H54 (cell line): ENCODE data around the gene NFIA.

Experiments
- DNase-seq: peaks from one replicate; pipeline ENCODE4 v3.0.0; 2011; ENCODE audit warnings: low spot score, mixed read lengths; ENCODE audit not compliant: insufficient read length
- FAIRE-seq: peaks from 3 replicates; lab custom pipeline; 2011; peaks lifted over from hg19 to GRCh38; lab: Jason Lieb, UNC
- POLR2A ChIP-seq: IDR thresholded peaks from 2 replicates; pipeline ENCODE4 v1.6.1; 2011; ENCODE audit warnings: low read depth, mild to moderate bottlenecking, low read length

NFIA gene

GRCh38 chr1:61076728-61077675 lies 5.4 kb upstream of the NFIA start:
- DNase-seq, result no peak
- peak; percentile 45 for FAIRE-seq
- TF ChIP-seq POLR2A, result peak; percentile 40; the same call in 1 of the 2 replicates

- DNase-seq (peak; percentile 89), FAIRE-seq (peak; percentile 98)
- TF ChIP-seq POLR2A, result no peak
Observed at GRCh38 chr1:61077676-61078541, 4.5 kb upstream of the NFIA start.

DNA sequence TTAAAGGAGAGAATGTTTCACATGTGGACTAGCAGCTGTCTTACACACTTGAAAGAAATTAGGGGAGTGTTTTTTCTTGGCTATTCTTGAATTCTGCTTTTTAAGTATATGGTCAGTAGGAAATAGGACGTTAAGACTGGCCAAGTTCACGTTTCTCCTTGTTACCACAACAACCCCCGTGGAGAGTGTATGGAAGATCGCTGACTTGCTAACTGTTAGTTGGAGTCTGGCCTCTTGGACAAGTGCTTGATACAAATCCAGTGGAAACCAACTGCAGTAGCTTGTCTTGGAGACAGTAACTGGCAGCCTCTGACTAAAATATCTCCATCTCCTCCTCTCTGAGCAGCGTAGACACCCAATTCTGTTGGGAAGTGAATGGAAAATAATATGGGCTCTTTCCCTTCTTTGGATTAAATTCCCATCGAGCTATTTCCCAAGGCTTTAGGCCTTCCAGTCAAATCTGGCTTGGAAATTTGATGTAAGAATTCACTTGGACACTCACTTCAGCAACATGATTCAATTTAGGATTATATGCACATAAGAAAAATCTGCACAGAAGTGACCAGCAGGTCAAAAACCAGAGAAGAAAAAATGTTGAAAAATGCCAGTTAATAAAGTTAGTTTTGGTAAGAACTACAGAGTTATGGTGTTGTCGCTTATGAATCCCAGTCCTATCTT lies 3.6 kb upstream of the NFIA start:
- DNase-seq (no peak), FAIRE-seq (no peak)
- no peak for TF ChIP-seq POLR2A

- DNase-seq, result no peak
- TF ChIP-seq POLR2A, result no peak
- no peak for FAIRE-seq
Observed at GRCh38 chr1:61079296-61079897, 3.0 kb upstream of the NFIA start.

- FAIRE-seq (peak; percentile 89), DNase-seq (no peak)
- no peak for TF ChIP-seq POLR2A
Observed at GRCh38 chr1:61079898-61080336, 2.4 kb upstream of the NFIA start.

- DNase-seq (no peak), FAIRE-seq (no peak)
- TF ChIP-seq POLR2A, result no peak
Observed at GRCh38 chr1:61080413-61081143, 1.8 kb upstream of the NFIA start.

DNA sequence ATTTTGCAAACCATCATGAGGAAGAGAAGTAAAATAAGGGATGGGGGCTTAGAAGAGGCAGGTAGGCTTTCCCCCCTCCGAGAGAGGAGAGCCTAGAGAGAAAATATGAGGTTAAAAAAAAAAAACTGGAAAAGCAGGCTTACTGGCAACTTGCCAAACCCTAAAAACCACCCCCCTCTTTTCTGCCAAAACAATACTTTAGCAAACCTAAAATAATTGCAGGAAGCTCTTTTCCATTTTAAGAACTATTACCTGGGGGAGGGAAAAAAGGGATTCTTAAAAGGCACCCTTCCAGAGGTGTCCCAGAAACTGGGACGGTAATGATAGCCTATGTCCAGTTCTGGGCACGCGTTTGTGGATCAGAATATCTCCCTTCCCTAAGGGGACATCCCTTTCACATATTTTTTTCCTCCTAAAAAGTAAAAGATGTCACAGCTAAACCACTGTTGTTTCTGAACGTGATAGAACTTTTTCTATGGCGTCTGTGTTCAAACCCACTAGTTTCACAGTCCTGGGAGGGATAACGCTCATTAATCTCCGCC lies 1.1 kb upstream of the NFIA start:
- DNase-seq, result no peak
- FAIRE-seq, result no peak

DNA sequence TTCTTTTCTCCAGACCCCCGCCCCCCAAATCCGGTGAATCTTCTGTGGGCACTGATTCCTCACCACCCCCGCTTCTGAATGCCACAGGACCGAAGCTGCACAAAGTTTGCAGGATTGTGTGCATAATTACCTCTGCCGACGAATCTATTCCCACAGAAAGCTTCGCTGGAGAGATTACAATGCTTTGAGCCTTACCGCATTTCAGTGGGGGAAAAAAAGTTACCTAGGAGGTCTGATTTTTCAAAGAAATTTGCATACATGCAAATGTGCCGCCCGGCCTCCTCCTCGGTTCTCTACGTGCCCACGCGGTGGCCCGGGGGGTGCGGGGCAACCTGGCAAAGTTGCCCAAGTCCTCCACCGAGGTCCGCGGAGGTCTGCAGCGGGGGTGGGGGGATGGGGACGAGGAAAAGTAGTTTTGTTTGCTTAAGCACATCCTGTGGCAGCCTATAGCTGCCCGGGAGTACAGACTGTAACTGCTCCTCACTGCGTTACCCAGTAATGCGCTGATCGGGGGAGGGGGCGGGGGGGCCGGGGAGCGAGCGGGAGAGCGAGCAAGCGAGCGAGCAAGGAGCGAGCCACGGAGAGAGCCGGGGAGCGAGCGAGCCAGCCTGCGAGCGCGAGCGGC lies 563 bp upstream of the NFIA start:
- DNase-seq, result no peak
- peak; percentile 60 for FAIRE-seq
- TF ChIP-seq POLR2A, result no peak

More for the DNA sequence above, 1.1 kb upstream of the NFIA start:
- TF ChIP-seq POLR2A, result no peak

DNA sequence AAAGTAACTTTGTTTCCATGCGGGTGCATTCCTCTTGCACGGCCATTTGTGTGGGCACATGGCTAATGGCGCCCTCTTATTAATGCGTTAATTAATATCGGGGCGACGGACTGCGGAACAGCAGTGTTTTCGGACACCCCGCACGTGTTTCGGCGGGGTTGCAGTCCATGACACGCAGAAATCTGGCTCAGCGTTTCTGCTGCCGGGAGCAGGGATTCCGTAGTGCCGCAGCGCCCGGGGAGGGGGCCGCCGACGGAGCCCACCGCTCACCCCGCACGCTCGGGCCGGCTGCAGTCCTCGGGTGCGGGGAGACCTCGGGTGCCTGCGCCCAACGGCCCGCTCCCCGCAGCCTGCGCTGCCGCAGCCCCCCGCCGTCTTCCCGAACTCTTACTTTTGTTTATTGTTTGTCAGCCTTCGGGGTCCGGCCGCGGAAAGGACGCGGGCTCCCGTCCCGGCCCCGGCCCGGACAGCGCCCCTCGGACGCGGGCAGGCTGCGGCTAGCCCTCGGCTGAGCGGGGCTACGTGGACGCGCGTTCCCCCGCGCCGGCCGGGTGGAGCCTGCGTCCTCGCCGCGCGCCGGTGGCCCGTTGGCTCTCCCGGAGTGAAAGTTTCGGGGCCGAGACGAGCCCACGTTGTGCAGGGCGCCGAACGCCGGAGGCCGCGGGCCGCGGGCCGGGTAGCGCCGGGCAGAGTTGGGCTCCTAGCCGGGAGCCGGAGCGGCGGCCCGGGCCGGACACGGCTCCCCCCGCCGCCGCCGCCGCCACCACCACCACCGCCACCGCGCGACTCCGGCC lies 849 bp downstream of the NFIA start:
- no peak for DNase-seq
- FAIRE-seq, result no peak

DNA sequence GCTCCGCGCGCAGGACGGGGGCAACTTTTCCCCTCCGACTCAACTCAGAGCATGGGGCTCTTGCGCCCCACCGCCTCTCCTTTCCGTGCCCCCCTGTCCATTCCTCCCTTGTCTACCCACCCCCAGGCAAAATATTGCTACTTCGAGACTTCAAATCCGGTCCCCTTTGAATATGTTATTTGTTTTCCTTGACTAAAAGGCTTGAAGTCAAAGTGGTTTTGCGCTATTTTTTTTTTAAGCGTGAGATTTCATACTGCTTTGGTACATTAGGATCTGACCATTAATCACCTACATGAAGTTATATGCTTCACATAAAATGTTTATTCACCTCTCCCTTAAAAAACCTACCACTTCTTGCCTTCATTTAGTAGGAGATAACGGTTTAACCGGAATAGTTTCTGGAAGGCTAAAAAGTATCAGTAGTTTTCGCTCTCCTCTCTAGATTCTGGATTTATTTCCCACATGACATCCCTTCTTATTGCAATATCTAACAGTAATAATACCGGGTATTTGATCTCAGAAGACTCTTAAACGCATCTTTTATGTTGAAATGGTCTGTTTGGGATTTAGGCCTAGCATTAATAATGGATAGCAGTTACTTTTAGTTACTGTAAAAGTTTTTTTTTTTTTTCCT lies 1.6 kb downstream of the NFIA start:
- DNase-seq, result no peak
- TF ChIP-seq POLR2A, result no peak
- FAIRE-seq, result no peak

More for the DNA sequence above, 849 bp downstream of the NFIA start:
- no peak for TF ChIP-seq POLR2A
